Fibroblast of skin of left biceps (primary cell): ENCODE measurements around the gene PSMD12.
"Not testable (repeated sequence)": the region's sequence is repeated elsewhere in the genome, so short reads cannot be mapped to it uniquely, and the experiment has no call there.

ENCODE experiments used
- DNase-seq, 2 experiments: peaks; one replicate each; pipeline ENCODE4 v3.0.0-alpha.2; 2013; ENCODE audit warnings: low read depth in 2 of 2

Gene PSMD12

DNA sequence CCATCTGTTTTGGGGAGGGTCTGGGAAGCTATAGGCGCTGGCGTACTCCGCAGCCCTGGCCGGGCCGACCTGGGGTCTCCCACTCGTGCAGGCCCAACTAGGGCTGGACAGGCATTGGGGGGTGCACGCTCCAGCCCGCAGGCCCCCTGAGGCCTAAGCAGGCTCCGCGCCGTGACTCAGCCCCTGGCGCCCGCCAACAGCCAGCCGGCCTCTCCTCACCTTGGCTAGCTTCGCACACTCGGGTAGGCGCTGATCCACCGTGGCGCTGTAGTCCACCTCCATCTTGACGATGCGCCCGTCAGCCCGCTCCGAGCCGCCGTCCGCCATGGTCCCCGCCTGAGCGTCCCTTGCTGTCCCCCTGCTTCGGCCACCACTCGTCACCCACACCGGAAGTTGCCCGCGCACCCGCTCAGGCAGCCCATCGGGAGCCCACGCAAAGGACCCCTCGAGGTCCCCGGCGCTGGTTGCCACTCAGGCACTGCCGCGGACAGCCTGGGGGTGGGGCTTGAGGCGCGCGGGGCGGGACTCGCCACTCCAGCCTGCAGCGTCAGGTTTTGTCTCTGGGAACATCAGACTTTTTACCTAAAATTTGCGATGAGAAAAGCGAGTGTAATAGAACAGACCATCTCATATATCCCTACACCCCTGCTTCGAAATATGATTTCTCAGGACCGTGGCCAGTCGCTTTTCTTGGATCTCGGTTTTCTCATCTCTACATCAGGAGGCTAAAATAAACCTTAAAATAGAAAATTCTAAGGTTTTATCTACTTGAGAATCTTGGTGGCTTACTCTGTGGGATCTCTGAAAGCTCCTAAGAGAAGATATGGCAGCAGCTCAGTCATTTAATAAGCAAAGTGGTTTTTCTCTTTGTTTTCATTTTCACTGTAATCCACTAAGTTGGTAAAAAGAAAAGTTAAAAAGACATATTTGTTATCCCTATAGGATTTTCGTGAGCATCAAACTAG is at the start of gene PSMD12:
Gene PSMD12 (minus strand): TSS at position 385 of the 965 bp plus-strand sequence. CDS start 58 bp downstream, at position 327.
- peak; percentile 66 to 73 for DNase-seq

DNA sequence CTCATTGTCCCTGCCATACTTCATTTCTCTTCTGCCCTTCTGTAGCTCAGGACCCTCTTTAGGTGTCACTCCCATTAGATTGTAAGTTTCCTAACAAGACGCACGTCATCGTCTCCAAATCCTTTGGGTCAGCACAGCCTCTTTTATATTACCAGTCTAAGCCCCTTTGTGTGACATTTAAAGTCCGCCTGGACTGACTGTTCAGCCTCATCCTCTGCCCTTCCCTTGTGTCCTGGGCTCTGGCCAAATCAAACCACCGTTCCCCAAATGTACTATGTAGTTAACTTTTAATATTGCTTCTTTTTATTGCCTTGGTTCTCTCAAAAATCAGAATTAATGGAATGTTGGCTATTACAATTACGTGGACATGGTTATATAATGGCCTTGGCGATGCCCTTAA is 48.9 kb upstream of the PSMD12 start:
- no peak for DNase-seq

DNA sequence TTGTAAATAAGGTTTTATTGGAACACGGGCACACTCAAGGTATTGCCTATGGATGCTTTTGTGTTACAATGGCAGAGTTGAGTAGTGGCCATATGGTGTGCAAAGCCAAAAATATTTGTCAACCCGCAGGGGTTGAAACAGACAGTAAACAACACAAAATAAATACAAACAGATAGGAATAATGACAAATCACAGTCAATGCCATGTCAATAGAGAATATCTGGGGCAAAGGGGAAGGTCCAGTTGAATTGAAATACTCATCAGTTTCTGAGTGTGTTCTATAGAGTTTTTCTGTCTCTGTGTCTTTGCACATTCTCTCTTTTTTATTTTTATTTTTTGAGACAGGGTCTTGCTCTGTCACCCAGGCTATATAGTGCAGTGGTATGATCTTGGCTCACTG is 48.2 kb upstream of the PSMD12 start:
- DNase-seq, result no peak

DNA sequence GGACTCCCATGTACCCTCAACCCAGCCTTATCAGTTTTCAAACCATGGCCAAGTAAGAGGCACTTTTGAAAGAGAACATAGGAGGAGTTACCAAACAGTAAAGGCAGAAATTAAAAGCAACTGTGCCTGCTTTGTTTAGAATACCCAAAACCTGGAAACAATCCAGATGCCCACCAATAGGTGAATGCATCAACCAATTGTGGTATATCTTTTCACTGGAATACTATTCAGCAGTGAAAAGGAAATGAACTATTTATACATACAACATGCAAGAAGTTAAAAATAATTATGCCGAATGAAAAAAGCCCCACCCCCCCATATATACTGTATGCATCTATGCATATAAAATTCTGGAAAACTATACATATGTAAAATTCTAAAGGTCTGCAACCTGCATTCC is 47.8 kb upstream of the PSMD12 start:
- no peak for DNase-seq

DNA sequence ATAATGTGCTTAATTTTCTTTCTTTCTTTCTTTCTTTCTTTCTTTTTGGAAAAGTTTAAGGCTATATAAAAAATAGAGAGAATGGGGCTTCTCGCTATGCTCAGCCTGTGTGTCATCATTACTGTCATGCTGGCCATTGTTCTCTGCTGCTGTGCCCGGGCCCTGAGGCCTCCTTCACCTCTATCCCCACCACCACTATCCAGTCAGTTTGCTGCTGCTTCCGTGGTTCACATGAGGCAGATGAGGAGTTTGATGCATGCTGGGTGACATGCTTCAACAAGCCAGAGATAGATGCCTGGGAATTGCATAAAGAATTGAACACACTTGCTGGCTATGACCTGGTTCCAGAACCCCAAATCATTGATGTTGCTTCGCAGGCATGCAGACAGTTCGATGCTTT is 47.0 kb upstream of the PSMD12 start:
- DNase-seq, result no peak

DNA sequence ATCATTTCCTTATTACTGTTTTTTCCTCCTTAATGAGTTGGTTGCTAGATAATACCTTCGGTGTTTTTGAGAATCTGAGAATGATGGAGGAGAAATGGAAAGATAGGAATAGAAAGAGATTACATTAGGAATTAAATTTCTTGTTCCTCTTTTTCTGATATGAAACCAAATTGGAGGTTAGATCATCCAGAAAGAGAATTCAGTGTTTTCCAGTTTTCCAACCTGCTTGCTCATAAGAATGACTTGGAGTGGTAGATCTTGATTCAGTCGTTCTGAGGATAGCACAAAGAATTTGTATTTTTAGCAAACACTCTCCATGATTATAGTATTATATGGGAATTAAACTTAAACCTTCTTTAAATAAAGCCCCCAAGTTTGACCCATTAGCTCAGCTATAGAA is 46.6 kb upstream of the PSMD12 start:
- DNase-seq, result no peak

DNA sequence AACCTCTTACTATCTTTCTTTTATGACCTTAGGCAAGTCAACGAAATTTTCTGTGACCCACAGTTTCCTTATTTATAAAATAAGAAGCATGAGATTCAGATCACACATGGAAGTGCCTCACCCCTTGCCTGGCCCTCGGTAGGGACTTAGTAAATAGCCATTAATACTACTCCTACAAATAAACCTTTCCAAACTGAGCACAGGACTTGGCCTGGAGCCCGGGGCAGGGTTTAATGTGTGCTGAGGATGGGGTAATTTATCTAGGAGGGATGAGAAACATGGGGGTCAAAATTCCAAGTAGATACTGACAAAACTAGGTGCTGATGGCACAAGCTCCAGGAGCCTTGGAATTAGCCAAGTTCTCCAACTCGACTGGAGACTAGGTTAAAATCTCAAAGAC is 45.7 kb upstream of the PSMD12 start:
- no peak for DNase-seq

DNA sequence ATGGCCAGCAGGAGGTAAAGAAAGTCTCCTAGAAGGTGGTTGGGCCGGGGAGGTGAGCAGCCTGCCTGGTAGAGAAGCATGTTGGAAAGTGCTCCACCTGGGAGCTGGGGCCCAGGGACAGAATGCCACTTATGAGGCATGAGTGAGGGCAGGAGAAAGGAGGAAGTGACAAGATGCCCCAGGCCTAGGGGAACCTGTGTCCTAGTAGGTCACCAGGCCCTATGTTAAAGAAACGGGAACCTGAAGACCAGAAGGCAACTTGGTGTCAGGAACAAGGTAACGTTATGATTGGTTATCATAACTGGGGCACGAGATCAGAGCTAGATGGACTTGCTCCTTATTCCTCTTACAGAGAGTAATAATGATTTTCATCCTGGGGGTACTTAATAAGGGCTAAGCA is 45.0 kb upstream of the PSMD12 start:
- DNase-seq, result no peak

DNA sequence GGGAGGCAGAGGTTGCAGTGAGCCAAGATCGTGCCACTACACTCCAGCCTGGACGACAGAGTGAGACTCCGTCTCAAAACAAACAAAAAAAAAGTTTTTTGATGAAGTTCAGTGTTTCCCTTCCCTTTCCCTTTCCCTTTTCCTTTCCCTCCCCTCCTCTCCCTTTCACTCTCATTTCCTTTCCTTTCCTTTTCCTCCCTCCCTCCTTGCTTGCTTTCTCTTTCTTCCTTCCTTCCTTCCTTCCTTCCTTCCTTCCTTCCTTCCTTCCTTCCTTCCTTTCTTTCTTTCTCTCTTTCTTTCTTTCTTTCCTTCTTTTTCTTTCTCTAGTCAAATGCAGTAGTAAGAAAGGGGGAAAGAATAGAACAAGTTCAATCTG is 42.1 kb upstream of the PSMD12 start:
- DNase-seq, result not testable (repeated sequence)

DNA sequence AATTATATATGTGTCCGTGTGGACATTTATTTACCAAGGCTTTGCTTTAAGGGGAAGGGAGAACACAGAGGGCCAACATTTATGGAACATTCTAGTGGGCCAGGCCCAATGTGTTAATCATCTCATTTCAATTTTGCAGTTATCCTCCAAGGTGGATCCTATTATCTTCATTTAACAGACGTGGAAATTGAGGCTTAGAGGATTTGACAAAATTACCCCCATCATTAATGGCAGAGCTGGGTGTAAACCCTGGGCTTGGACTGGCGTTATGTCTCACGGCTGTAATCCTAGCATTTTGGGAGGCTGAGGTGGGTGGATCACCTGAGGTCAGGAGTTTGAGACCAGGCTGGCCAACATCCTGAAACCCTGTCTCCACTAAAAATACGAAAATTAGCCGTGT is 37.1 kb upstream of the PSMD12 start:
- no peak for DNase-seq

DNA sequence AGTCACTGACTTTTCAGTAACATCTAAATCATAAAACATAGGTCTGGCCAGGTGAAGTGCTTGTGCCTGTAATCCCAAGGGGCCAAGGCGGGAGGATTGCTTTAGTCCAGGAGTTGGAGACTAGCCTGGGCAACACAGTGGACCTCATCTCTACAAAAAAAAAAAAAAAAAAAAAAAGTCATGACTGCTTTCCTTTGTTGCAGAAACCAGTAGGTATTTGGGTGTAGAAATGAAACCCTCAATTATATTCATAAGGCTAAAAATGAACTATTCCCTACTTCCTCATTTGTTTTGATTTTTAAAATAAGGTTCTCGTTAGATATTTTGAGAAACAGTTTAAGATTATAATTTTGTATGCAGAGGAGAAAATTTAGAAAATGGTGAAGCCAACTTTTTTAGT is 36.7 kb upstream of the PSMD12 start:
- DNase-seq, result no peak

DNA sequence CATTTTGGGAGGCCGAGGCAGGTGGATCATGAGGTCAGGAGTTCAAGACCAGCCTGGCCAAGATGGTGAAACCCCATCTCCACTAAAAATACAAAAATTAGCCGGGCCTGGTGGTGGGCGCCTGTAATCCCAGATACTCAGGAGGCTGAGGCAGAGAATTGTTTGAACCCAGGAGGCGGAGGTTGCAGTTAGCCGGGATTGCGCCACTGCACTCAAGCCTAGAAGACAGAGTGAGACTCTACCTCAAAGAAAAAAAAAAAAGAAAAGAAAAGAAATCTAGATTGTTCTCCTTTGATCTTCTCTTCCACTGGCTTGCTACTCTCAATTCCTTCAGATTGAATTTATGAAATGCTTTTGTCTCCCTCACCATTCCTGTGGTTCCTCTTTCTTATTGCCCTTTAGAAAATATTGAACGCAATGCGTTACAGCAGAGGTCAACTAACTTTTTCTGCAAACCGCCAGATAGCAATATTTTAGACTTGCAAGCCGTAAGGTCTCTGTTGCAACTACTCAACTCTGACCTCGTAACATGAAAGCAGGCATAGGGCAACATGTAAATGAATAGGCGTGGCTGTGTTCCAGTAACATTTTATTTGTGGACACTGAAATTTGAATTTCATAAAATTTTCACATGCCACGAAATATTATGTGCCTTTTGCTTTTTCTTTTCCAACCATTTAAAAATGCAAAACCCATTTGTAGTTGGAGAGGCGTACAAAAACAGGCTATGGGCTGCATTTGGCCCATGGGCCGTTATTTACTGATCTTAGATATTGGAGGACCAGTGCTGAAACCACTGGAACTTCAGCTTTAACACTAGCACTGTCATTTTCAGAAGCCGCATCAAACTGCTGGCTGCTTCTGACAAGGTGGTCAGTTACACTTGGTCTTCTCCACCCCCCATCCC is 35.5 kb upstream of the PSMD12 start:
- no peak for DNase-seq

DNA sequence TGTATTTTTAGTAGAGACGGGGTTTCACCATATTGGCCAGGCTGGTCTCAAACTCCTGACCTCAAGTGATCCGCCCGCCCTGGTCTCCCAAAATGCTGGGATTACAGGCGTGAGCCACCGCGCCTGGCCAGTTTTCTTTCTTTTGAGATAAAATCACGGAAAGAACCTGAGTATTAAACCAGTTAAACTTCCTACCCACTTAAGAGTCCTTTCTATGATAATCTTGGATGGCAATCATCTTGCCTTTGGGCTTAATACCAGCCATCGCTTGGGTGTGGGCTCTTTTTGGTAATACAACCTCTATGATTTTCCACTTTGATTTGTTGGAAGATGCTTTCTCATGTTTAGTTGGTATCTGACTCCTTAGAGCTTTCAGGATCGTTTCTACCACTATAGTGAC is 34.7 kb upstream of the PSMD12 start:
- no peak for DNase-seq

DNA sequence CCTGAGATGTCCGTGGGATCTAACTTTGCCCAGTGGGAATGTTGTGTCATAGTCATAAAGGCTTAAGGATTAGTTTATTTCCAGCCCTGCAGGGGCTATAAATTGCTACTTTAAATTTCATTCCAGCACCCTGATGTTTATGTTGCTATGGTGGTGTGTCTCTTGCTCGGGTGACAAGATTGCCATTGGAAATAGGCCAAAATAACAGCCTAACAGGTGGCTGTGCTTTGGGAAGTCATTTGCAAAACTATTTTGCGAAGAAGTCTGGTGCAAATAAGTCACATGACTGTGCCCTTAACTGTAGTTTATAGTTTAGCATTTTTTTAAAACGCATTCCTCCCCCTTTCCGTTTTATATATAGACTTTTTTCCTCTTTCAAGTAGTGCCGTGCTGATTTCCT is 33.8 kb upstream of the PSMD12 start:
- DNase-seq, result no peak

DNA sequence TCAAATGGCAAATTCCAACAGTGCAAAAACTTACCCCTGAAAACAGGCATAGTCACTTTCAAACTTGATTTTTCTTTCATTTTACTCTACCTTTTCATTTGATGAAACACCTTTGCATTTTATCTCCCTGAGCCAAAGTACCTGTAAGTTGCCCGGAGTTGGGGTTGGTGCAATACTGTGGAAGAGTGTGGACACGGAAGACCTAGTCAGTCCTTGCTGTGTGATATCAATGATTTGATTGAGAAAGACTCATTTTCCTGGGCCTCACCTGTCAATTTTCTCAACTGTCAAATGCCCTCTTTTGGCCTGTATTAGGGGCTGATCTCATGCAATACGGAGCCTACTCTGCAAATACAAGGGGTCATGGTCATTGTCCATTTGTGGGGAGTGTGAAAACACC is 33.3 kb upstream of the PSMD12 start:
- DNase-seq, result no peak

DNA sequence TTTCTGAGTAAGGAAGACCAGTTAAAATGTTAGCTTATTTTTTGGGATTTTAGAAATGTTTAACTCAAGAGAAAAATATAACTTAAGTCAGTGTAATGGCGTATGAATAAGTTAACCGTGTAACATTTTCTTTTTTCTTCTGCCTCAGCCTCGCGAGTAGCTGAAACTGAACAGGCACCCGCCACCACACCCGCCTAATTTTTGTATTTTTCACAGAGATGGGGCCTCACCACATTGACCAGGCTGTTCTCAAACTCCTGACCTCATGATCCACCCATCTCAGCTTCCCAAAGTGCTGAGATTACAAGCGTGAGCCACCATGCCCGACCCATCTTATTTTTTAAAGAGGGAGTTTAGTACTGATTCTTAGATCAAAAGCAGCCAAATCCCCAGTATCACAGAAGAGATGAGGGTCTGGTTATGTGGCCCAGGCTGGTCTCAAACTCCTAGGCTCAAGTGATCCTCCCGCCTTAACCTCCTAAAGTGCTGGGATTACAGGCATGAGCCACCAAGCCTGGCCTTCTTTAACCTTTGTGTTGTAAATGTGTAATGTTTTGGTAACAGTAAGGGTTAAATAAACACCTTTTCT is 27.5 kb upstream of the PSMD12 start:
- DNase-seq, result no peak

DNA sequence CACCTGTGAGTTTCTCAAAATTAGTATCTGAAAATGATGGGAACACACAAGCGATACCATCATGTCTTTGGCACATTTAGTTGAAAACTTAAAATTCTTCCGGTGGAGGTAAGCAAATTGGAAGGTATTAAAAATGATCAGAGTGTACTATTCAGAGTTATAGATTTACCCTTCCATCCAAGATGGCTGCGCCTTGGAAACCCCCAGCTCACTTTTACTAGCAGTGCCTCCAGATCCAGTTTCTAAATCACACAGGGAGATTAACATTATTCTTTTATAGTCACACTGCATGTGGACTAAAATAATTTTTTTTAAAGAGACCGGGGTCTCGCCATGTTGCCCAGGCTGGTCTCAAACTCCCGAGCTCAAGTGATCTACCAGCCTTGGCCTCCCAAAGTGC is 25.7 kb upstream of the PSMD12 start:
- DNase-seq, result no peak

DNA sequence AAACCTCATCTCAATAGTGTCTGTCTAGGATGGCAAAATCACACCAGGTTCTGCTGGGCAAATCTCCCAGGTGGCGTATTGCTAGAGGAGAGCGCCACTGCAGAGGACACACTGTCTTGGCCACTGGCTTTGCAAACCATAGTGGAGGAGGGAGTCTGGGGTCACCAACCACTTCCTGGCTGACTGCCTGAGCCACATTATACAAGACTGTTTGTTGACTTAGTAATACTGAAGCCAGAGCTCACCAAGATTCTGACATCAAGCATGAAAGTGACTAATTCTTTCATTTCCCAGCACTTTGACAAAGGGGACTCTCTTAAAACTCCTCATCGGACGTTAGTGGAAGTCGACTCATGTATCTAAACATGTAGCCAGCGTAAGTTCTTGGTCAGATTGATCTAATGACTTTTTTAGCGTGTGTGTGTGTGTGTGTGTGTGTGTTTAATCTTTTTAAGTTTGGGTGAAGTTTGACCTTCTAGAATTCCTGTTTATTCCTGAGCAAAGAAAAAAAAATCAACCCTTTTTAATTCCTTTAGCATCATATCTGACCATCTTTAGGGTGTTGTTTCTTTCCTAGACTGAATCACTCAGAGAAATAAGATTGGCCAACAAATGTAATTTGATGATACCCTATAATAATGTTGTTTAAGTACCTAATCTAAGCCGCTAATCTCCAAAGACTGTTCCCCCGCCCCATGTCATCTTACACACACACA is 24.4 kb upstream of the PSMD12 start:
- peak in 1 of 2 experiments; percentile 31 for DNase-seq

DNA sequence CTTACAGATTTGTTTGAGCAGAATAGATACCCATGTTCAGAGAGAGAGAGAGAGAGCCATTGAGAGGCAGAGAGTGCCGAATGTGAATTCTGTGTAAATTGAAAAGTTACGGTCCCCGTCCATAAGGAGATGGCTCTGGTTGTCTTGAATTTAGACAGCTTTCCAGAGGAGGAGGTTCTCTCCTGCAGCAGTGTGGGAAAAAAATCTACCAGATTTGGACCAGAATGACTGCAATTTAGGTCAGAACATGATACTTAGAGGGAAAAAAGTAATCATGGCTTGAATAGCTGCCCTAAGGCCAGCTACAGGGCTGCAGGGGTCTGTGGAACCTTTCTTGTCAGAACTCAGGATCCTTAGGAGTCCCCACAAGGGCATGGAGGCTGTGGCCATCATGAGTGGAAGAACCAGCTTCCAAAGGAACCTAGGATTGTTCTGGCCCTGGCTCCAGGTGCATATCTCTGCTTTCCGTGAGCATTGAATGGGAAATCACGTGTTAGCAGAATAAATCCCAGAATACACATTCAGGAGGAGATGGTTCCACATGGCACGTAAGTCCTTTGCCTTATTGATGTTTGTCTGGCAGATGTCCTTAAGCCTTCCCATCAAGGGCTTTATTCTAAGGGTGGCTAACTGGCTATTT is 23.7 kb upstream of the PSMD12 start:
- DNase-seq, result no peak

DNA sequence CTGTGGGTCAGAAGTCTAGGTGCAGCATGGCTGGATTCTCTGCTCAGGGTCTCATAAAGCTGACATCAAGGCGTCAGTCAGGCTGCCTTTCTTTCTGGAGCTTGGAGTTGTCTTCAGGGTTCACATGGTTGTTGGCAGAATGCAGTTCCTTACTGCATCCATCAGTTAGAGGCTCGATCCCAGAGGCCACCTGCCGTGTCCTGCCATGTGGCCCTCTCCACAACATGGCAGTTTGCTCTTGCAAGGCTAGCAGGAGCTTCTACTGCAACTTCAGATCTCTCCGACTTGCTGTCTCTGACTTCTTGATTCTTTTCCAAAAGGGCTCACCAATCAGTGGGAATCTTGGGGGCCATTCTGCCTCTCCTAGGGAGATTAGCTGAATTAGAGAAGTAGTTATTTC is 22.6 kb upstream of the PSMD12 start:
- no peak for DNase-seq

DNA sequence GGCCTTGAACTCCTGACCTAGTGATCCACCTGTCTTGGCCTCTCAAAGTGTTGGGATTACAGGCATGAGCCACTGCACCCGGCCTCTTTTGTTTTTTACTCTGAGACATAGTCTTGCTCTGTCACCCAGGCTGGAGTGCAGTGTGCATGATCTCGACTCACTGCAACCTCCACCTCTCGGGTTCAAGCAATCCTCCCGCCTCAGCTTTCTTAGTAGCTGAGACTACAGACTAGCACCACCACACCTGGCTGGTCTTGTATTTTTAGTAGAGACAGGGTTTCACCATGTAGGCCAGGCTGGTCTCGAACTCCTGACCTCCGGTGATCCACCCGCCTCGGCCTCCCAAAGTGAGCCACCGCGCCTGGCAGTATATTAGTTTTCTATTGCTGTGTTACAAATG is 22.2 kb upstream of the PSMD12 start:
- DNase-seq, result not testable (repeated sequence)
